Ishikawa (cell line): ENCODE measurements around the gene ALOX5.

ENCODE experiments used
- CEBPB ChIP-seq: IDR thresholded peaks from 2 replicates; pipeline ENCODE4 v1.6.1; 2012
- CREB1 ChIP-seq: IDR thresholded peaks from 2 replicates; pipeline ENCODE4 v1.6.1; 2012; ENCODE audit warnings: low read depth
- EP300 ChIP-seq: IDR thresholded peaks from 2 replicates; pipeline ENCODE4 v1.6.1; 2012; ENCODE audit warnings: borderline replicate concordance
- FOXM1 ChIP-seq: IDR thresholded peaks from 2 replicates; pipeline ENCODE4 v1.6.1; 2012; ENCODE audit warnings: low read depth, borderline replicate concordance
- NFIC ChIP-seq: IDR thresholded peaks from 2 replicates; pipeline ENCODE4 v1.6.1; 2012
- RAD21 ChIP-seq: IDR thresholded peaks from 2 replicates; pipeline ENCODE4 v1.6.1; 2012; ENCODE audit warnings: low read depth
- TAF1 ChIP-seq: IDR thresholded peaks from 2 replicates; pipeline ENCODE4 v1.6.1; 2012; ENCODE audit warnings: low read depth, mild to moderate bottlenecking
- TCF12 ChIP-seq: IDR thresholded peaks from 2 replicates; pipeline ENCODE4 v1.6.1; 2012; ENCODE audit warnings: low read depth
- TEAD4 ChIP-seq: IDR thresholded peaks from 2 replicates; pipeline ENCODE4 v1.6.1; 2012
- YY1 ChIP-seq: IDR thresholded peaks from 2 replicates; pipeline ENCODE4 v1.6.1; 2012; ENCODE audit warnings: low read depth
- ZBTB7A ChIP-seq: IDR thresholded peaks from 2 replicates; pipeline ENCODE4 v1.6.1; 2012; ENCODE audit warnings: low read depth
- TF ChIP-seq, protein P1 (sequence below): IDR thresholded peaks from 2 replicates; pipeline ENCODE4 v1.6.1; 2012; ENCODE audit warnings: low read depth, mild to moderate bottlenecking
- TF ChIP-seq, protein P2 (sequence below): IDR thresholded peaks from 2 replicates; pipeline ENCODE4 v1.6.1; 2012
- TF ChIP-seq, protein P3 (sequence below): IDR thresholded peaks from 2 replicates; pipeline ENCODE4 v1.6.1; 2012

DNA sequence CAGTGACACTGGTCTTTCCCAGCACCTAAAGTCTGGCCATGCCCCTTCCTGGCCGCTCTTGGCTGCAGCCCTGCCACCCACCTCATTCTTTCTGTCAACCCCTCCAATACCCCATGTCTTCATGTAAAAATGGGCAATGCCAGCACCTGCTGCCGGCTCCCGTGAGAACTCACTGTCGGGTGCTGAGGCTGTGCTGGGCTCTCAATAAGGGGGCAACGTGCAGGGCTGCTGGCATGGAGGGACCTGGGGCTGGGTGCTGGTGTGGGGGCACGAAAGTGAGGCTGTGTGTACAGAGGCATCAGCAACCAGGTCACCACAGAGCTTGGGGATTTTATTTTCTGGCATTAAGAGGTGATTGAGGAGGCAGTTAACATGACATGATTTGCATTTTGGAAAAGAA lies 65.3 kb downstream of the ALOX5 start:
- TF ChIP-seq CREB1 (no peak), TAF1 (no peak), CEBPB (no peak), EP300 (no peak), YY1 (no peak), RAD21 (no peak), ZBTB7A (no peak), FOXM1 (no peak), TCF12 (no peak), NFIC (no peak), TEAD4 (no peak)
- TF ChIP-seq, protein P1, sequence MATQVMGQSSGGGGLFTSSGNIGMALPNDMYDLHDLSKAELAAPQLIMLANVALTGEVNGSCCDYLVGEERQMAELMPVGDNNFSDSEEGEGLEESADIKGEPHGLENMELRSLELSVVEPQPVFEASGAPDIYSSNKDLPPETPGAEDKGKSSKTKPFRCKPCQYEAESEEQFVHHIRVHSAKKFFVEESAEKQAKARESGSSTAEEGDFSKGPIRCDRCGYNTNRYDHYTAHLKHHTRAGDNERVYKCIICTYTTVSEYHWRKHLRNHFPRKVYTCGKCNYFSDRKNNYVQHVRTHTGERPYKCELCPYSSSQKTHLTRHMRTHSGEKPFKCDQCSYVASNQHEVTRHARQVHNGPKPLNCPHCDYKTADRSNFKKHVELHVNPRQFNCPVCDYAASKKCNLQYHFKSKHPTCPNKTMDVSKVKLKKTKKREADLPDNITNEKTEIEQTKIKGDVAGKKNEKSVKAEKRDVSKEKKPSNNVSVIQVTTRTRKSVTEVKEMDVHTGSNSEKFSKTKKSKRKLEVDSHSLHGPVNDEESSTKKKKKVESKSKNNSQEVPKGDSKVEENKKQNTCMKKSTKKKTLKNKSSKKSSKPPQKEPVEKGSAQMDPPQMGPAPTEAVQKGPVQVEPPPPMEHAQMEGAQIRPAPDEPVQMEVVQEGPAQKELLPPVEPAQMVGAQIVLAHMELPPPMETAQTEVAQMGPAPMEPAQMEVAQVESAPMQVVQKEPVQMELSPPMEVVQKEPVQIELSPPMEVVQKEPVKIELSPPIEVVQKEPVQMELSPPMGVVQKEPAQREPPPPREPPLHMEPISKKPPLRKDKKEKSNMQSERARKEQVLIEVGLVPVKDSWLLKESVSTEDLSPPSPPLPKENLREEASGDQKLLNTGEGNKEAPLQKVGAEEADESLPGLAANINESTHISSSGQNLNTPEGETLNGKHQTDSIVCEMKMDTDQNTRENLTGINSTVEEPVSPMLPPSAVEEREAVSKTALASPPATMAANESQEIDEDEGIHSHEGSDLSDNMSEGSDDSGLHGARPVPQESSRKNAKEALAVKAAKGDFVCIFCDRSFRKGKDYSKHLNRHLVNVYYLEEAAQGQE, result no peak
- TF ChIP-seq, protein P2, sequence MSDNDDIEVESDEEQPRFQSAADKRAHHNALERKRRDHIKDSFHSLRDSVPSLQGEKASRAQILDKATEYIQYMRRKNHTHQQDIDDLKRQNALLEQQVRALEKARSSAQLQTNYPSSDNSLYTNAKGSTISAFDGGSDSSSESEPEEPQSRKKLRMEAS, result no peak
- TF ChIP-seq, protein P3, sequence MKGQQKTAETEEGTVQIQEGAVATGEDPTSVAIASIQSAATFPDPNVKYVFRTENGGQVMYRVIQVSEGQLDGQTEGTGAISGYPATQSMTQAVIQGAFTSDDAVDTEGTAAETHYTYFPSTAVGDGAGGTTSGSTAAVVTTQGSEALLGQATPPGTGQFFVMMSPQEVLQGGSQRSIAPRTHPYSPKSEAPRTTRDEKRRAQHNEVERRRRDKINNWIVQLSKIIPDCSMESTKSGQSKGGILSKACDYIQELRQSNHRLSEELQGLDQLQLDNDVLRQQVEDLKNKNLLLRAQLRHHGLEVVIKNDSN, result no peak
